Caco-2 (cell line): ENCODE results near the gene ZNF175. TPM values are rescaled to one million over a fixed set of nuclear protein-coding genes. Genes with fewer than 3 reads are reported as not detected.

ENCODE experiments used
- BruUV-seq: library from RNA; stranded (reverse); fragments of 400-500 nt; replicated peaks from 2 replicates; lab custom pipeline; 2021; lab: Mats Ljungman, UMichigan
- CTCF ChIA-PET: fragments of 300-600 bp; sonication (Branson Sonifier 250); formaldehyde crosslinking; loops from one replicate; lab custom pipeline; 2022; ENCODE audit warnings: antibody characterized with exemption; lab: Charles Lee
- POLR2A ChIA-PET: fragments of 300-600 bp; sonication (Branson Sonifier 250); formaldehyde crosslinking; loops from one replicate; lab custom pipeline; 2022; ENCODE audit warnings: antibody characterized with exemption; lab: Charles Lee
- DNase-seq, 2 experiments: peaks; one replicate each; pipeline versions ENCODE4 v3.0.0 to v3.0.0-alpha.2; 2020 to 2022
- H3K27me3 ChIP-seq: replicated peaks from 2 replicates; pipeline ENCODE4 v1.6.0; 2011; ENCODE audit warnings: low read length; ENCODE audit not compliant: control insufficient read depth, insufficient read depth
- H3K36me3 ChIP-seq: 2 replicates; pipeline ENCODE4 v1.5.1; 2011; ENCODE audit warnings: low read length; ENCODE audit not compliant: control insufficient read depth, insufficient read depth
- H3K4me1 ChIP-seq: fragments of 250-450 bp; sonication (Bioruptor Pico); 2 replicates; pipeline ENCODE4 v1.5.1; 2020; ENCODE audit warnings: mild to moderate bottlenecking
- H3K4me3 ChIP-seq: 2 replicates; pipeline ENCODE4 v1.5.1; 2011; ENCODE audit warnings: low read depth, mild to moderate bottlenecking, control low read depth, low read length
- H3K9me3 ChIP-seq: fragments of 250-450 bp; sonication (Bioruptor Pico); 2 replicates; pipeline ENCODE4 v1.5.1; 2020; ENCODE audit warnings: mild to moderate bottlenecking, moderate library complexity
- H3K27ac Mint-ChIP-seq: one replicate; pipeline ENCODE4 v1.8.0; 2022; ENCODE audit warnings: mixed read lengths; ENCODE audit not compliant: unreplicated experiment
- H3K27me3 Mint-ChIP-seq: one replicate; pipeline ENCODE4 v1.8.0; 2022; ENCODE audit warnings: mixed read lengths; ENCODE audit not compliant: insufficient read depth, unreplicated experiment
- H3K36me3 Mint-ChIP-seq: one replicate; pipeline ENCODE4 v1.8.0; 2022; ENCODE audit warnings: mild to moderate bottlenecking, mixed read lengths; ENCODE audit not compliant: insufficient read depth, unreplicated experiment
- H3K4me1 Mint-ChIP-seq: one replicate; pipeline ENCODE4 v1.8.0; 2022; ENCODE audit warnings: low read depth, mixed read lengths; ENCODE audit not compliant: unreplicated experiment
- H3K4me3 Mint-ChIP-seq: one replicate; pipeline ENCODE4 v1.8.0; 2022; ENCODE audit warnings: mild to moderate bottlenecking, moderate library complexity, mixed read lengths; ENCODE audit not compliant: unreplicated experiment
- H3K9me3 Mint-ChIP-seq: one replicate; pipeline ENCODE4 v1.8.0; 2022; ENCODE audit warnings: mixed read lengths; ENCODE audit not compliant: unreplicated experiment
- intact Hi-C: fragments of 100-400 bp; cut with micrococcal nuclease; formaldehyde crosslinking; loops from one replicate; pipeline ENCODE4 v1.10.0; 2022; ENCODE audit not compliant: unreplicated experiment
- total RNA-seq: library from RNA; stranded (reverse); gene quantifications from 2 replicates; pipeline ENCODE4 v1.2.3, GENCODE V29; 2022
- TF ChIP-seq, protein P1 (sequence below), 2 experiments: fragments of 200-600 bp in 1 of 2; IDR thresholded peaks; 1 replicate in 1 of 2; 2 replicates in 1 of 2; pipeline versions ENCODE4 v1.5.1 to v1.8.0; 2011 to 2022; ENCODE audit warnings: antibody characterized with exemption in 1 of 2, control low read depth in 1 of 2, inconsistent platforms in 1 of 2, low read depth in 1 of 2, low read length in 1 of 2, mild to moderate bottlenecking in 1 of 2, moderate library complexity in 1 of 2; ENCODE audit not compliant: insufficient read depth in 1 of 2, severe bottlenecking in 1 of 2, unreplicated experiment in 1 of 2

Gene ZNF175
- total RNA-seq, 1 experiment from 2014 or later = 8.7 TPM

DNA sequence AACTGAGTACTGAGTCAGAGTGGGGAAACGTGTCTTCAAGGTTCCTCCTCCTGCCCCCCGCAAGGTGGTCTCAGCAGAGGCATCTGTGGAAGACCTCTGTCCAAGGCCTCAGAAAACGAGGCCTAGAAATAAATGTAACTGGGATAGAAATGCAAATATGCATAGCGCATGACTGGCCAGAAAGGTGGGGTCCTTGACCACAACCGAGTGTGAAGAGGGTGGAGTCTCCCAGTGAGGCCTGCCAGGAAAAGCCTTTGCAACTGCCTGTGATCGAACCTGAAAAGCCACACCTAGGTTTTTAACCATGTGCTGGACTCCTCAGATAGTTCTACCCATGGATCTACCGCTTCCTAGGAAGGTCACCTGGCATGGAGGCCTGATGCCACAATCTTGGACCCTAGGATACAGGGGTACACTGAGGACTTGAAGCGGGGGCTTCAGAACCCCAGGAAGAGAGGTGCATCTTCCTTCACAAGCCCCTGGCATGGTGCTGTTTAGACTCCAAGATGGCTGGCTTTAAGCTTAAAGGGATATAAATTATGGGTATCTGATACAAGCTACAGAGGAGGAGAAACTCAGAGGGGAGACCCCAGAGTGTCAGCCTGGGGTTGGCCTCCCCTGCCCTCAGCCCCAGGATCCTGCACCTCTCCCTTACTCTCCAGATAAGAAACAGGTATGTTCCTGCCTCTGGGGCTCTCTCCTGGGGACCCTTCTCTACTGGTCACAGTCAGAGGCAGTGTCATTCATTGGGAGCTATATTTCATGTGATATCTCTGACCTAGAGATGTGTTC, 21.4 kb upstream of the ZNF175 start:
- CTCF ChIA-PET = no interaction called here
- Mint-ChIP-seq H3K4me1 (peaks cover 29% of the 10 kb centered on the region), H3K9me3 (no peaks in the 10 kb centered on the region), H3K4me3 (no peak overlapping the region), H3K36me3 (no peaks in the 10 kb centered on the region), H3K27me3 (no peaks in the 10 kb centered on the region), H3K27ac (no peak overlapping the region)
- H3K36me3 ChIP-seq = no peaks in the 10 kb centered on the region
- H3K4me1 ChIP-seq = peaks cover 29% of the 10 kb centered on the region
- H3K9me3 ChIP-seq = peaks cover 6% of the 10 kb centered on the region; the same call in 1 of the 2 replicates
- intact Hi-C loops = no loop called here
- POLR2A ChIA-PET = no interaction called here
- no peak overlapping the region for H3K4me3 ChIP-seq
- DNase-seq = no peak
- no TSS peak for BruUV-seq
- H3K27me3 ChIP-seq = no peaks in the 10 kb centered on the region
- TF ChIP-seq, protein P1, sequence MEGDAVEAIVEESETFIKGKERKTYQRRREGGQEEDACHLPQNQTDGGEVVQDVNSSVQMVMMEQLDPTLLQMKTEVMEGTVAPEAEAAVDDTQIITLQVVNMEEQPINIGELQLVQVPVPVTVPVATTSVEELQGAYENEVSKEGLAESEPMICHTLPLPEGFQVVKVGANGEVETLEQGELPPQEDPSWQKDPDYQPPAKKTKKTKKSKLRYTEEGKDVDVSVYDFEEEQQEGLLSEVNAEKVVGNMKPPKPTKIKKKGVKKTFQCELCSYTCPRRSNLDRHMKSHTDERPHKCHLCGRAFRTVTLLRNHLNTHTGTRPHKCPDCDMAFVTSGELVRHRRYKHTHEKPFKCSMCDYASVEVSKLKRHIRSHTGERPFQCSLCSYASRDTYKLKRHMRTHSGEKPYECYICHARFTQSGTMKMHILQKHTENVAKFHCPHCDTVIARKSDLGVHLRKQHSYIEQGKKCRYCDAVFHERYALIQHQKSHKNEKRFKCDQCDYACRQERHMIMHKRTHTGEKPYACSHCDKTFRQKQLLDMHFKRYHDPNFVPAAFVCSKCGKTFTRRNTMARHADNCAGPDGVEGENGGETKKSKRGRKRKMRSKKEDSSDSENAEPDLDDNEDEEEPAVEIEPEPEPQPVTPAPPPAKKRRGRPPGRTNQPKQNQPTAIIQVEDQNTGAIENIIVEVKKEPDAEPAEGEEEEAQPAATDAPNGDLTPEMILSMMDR (IDR thresholded peaks at IDR 0.05; ENCODE audit: insufficient read depth in 1 of 2, low read depth in 1 of 2, low read length in 1 of 2, severe bottlenecking in 1 of 2, unreplicated experiment in 1 of 2) = no peak

DNA sequence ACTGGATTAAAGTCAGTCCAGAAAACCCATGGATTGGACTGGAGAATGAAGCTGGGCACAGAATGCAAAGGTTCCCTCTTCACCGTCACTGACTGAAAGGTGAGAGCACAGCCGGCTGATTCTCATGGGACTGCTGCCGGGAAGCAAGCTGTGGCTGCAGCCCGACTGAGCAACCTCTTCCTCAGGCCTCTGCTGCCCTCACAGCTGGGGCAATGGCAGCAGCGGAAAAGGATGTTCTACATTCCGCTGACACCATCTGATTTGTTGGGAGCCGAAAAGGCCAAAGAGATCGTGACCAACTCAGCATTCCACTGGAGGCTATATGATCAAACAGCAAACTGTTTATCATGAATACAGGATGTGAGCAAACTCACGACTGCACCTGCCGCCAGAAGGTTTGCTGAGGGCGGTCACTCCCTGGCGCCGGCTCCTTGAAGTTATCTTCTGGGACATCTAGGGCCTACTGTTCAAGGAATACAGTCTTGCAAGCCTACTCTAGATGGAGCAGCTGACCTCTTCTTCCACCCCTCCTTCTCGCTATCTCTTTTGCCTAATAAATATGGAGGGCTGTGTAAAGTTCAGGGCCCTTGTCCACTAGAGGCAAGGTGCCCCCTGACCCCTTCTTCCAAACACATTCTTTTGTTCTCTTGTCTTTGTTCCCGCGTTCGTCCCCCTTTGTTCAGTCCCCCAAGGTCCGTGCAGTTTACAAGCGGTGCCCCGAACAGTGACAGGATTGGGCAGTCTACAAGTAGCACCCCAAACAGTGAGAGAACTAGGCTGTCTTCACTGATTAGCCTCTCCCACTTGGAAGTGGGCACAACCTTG, 20.0 kb upstream of the ZNF175 start:
- peak in 1 of 2 experiments; percentile 77 for DNase-seq
- Histone ChIP-seq H3K27me3 (no peaks in the 10 kb centered on the region), H3K36me3 (no peaks in the 10 kb centered on the region), H3K4me3 (no peak overlapping the region), H3K4me1 (peaks cover 25% of the 10 kb centered on the region), H3K9me3 (peaks cover 6% of the 10 kb centered on the region; the same call in 1 of the 2 replicates)
- Mint-ChIP-seq H3K9me3 (no peaks in the 10 kb centered on the region), H3K4me3 (no peak overlapping the region), H3K27me3 (no peaks in the 10 kb centered on the region), H3K4me1 (peaks cover 29% of the 10 kb centered on the region), H3K27ac (no peak overlapping the region), H3K36me3 (no peaks in the 10 kb centered on the region)
- TF ChIP-seq, protein P1 (IDR thresholded peaks at IDR 0.05; ENCODE audit: insufficient read depth in 1 of 2, low read depth in 1 of 2, low read length in 1 of 2, severe bottlenecking in 1 of 2, unreplicated experiment in 1 of 2) = no peak
- CTCF ChIA-PET = interaction anchor here (0.6 kb wide), 1 partner anchor 89 kb away, joined by 3 read pairs; no protein-coding TSS in a partner anchor
- POLR2A ChIA-PET = no interaction called here
- intact Hi-C loops = no loop called here
- BruUV-seq = no TSS peak

DNA sequence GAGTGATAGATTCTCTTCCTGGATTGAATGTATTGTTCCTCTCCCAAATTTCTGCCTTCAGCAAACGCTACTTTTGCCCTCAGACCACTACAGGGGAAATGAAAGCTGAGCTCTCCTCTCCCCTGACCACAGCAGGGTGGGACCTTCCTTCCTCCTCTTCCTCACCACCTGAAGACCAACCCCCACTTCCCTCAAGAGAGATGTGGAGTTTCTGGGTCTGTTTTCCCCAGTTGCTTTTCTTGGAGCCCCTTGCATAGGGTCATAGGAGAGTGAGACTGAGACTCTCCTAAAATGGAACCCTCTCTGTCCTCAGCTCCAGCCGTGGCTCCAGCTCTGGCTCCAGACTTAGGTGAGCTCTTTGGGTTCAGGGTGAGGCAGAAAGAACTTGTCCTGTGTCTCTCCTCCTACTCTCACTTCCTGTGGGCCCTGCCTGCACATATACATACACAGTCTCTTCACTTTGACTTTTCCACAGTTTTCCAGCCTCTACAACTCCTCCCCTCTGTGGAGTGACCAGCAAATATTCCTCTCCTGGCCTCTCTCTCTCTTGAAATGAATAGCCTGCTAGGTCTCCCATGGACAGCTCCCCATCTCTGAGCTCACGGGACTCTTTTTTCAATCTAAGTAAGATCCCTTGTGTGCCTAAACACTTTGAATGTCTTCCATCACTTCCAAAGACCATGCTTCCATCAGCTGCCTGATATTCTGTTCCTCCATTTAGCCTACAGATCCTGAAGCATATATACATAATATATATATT, 19.2 kb upstream of the ZNF175 start:
- H3K4me1 ChIP-seq = peaks cover 19% of the 10 kb centered on the region
- no TSS peak for BruUV-seq
- Mint-ChIP-seq H3K36me3 (no peaks in the 10 kb centered on the region), H3K4me3 (no peak overlapping the region), H3K27me3 (no peaks in the 10 kb centered on the region), H3K9me3 (no peaks in the 10 kb centered on the region), H3K27ac (no peak overlapping the region), H3K4me1 (peaks cover 21% of the 10 kb centered on the region)
- DNase-seq = no peak
- no peaks in the 10 kb centered on the region for H3K27me3 ChIP-seq
- peaks cover 6% of the 10 kb centered on the region; the same call in 1 of the 2 replicates for H3K9me3 ChIP-seq
- CTCF ChIA-PET = interaction anchor here (0.6 kb wide), 1 partner anchor 88 kb away, joined by 3 read pairs; no protein-coding TSS in a partner anchor
- H3K36me3 ChIP-seq = no peaks in the 10 kb centered on the region
- H3K4me3 ChIP-seq = no peak overlapping the region
- POLR2A ChIA-PET = no interaction called here
- intact Hi-C loops = no loop called here
- TF ChIP-seq, protein P1 (IDR thresholded peaks at IDR 0.05; ENCODE audit: insufficient read depth in 1 of 2, low read depth in 1 of 2, low read length in 1 of 2, severe bottlenecking in 1 of 2, unreplicated experiment in 1 of 2) = no peak
